GM19025 (cell line): ENCODE data around the gene ODR4.
A peak's percentile ranks its signal among the peaks of the same experiment; 100 is the strongest.
"Not testable (repeated sequence)": the region's sequence is repeated elsewhere in the genome, so short reads cannot be mapped to it uniquely, and the experiment has no call there.

Experiments used
- ATAC-seq: cut with Tn5 transposase; IDR thresholded peaks from one replicate; pipeline ENCODE4 v1.9.1; 2021; ENCODE audit warnings: mild to moderate bottlenecking, low read depth, moderate library complexity; ENCODE audit not compliant: unreplicated experiment

Gene ODR4

GRCh38 chr1:186375152-186375928 is at the start of gene ODR4, which contains the start of gene TPR:
Gene ODR4 (plus strand): TSS chr1:186375838. CDS start chr1:186379786, 3,948 bp downstream.
Gene TPR (minus strand): TSS chr1:186375253. CDS start chr1:186375028, 225 bp downstream.
- peak; percentile 82 for ATAC-seq

DNA sequence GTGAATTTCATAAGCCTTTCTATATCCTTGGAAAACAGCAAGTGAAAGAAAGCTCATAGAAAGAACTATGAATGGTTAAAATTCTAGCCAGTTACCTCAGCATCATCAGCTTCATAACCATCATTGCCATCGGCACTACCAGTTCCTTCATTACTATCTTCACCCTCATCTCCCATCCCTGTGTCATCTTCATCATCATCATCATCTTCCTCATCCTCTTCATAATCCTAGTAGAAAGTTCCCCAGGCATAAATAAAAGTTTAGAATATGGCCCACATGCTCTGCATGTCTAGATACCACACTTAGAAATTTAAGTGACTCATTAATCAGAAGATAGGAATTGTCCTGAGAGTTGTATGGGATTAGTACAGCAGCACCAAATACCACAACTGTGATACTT is 49.6 kb upstream of the ODR4 start:
- ATAC-seq = no peak

DNA sequence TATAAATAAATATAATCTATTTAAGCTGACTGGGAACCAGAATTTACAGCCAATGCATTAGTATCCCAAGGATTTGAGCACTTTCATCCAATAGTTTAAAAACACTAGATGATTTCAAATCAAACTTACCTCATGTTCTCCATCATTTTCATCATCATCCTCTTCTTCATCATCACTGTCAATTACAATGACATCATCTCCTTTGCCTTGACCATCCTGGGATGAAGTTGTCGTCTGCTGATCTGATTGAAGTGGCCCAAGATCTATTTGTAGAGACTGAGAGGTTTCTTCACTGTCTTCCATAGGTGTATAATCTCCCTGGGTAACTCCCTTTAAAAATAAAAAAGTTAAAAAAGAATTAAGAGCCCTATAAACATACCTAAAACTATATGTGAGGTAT is 48.3 kb upstream of the ODR4 start:
- no peak for ATAC-seq

DNA sequence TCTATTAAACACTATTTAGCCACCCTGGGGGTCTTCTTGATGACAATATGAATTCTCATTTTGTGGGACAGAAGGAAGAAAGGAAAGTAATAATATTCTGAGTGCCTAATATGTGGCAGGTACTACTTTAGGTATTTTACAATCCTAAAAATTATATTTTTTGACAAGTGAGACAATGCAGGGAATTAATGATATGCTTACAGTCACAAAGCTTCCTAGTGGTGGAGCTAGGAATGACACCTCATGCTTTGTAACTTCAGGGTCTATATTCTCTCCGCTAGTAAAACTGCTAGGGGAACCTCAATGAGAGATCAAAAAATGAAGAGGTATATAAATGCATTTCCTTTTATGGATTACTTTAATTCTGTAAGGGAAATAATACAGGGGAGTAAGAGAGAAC is 44.9 kb upstream of the ODR4 start:
- ATAC-seq = no peak

DNA sequence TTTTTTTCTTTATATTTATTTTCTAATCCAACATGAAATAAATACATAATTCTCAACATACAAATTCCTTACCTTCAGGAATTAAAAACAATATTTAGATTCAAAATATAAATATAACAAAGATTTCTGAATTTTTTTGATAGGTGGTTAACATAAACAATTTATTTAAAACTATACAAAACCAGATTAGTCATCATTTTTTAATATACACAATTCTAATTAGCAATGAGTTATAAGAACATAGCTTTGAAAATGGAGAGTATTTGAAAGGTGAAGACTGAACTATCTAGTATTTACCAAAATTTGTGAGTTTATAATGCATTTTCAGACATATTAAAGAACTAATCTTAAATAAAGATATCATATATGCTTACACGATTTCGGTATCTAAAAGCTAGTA is 38.1 kb upstream of the ODR4 start:
- ATAC-seq = no peak

DNA sequence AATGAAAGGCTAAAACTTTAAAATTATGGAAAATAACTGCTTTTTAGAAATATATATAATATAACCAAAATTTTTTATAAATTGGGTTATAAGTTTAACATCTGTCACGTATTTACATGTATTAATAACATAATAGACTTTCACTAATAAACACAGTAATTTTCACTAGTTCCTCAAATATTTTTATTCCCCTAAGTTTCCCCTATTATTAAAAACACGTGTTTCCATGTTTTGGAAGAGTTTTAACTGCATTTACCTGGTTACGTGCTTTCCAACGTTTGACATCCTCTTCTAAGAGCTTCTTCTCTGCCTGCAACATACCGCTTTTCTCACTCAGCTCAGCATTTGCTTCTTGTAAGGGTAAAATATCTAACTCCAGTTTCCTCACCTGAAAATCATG is 34.9 kb upstream of the ODR4 start:
- no peak for ATAC-seq

GRCh38 chr1:186347837-186348691 is 27.6 kb upstream of the ODR4 start:
- ATAC-seq = not testable (repeated sequence)

DNA sequence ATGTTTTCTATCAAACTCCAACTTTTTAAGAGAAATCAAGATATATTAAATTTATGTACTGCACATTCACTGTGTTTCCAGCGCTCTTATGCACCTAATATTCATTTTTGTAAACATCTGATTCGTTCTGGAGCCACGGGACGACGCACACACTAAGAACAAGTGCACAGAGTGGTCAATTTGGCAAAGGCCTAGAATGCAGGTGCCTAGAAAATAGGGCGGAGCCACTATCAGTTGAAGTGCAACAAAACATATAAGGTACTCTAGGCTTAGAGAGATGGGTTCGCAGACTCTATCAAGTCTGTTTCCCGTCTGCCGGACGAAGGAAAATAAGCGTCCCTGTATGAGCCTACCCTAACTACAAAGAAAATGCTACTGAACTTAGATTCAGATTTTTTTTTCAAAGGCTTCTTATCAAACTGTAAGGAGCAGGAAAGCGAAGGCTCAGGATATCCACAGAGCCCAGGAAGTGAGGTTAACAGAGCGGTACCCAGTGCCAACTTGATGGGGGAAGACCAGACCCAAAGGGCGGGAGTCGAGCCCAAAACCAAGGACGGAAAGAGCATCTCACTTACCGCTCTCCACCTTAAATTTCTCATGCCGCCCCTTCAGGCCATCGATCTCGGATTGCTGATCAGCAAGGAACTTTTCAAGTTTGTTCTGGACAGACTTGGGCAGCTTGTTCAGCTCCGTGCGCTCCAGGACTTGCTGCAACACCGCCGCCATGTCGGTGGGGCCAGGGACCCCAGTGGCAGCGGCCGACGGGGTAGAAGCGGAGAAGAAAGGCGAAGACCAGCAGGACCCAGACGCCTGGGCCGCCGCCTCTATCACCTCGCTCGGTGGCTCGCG is 1.1 kb upstream of the ODR4 start:
- ATAC-seq = peak; percentile 18

DNA sequence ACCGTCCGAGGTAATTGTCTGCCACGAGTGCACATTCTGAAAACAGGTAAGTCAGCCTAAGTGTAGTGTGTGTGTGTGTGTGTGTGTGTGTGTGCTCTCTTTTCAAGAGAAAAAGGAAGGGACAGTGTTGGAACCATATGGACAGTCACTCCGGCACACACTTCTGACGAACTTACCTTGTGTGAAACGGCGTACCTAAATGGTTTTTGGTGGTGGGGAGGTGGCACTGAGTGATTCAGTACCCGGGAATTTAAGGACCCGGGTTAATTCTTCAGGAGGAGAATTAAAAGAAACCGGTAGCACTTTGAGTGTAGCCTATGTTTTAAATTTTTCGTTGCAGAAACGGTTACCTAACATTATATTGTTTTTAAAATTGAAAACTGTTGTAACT is 286 bp downstream of the ODR4 start:
- ATAC-seq = no peak

DNA sequence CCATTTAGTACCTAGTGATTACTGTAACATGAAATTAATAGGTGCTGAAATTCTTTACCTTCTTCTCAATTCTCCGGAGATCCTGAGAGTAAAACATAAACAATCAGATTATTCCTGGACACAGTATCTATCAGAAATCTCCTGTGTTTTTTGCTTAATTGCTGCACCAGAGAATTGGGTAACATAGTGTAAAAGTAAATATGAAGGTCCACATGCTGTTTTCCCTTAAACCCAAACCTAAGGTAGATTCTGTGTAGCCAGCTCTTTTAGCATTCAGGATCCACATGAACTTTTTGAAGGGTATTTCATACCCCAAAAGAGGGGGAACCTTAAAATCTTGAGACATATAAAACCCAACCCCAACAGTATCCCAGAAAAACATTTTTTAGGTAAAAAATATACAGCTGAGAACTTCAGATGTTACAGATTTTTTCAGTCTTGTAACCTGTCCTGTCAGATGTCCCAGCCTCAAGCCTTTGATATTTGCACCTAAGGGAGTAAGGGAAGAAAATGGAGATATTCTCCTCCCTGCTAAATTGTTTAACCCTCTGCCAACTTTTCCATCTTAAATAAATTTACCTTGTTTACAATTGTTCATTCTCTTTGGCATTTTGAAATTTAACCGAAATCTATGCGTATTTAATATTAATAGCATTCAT is 11.2 kb downstream of the ODR4 start:
- no peak for ATAC-seq

DNA sequence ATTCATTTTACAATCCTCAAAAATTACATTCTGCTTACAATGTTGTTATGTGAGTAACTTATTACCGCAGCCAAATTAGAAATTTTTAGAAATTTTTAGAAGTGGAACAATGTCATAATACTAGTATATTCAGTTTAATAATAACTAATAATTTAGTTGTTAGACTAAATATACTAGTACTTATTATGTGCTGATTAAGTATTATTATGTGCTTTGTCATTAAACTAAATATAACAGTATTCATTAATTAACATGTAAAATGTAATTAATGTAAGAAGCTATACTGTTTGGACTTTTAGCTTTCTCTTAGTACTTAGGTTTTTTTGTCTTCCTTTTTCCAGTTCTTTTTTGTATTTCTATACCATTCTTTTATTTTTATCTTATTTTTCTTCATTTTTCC is 15.3 kb downstream of the ODR4 start:
- no peak for ATAC-seq

DNA sequence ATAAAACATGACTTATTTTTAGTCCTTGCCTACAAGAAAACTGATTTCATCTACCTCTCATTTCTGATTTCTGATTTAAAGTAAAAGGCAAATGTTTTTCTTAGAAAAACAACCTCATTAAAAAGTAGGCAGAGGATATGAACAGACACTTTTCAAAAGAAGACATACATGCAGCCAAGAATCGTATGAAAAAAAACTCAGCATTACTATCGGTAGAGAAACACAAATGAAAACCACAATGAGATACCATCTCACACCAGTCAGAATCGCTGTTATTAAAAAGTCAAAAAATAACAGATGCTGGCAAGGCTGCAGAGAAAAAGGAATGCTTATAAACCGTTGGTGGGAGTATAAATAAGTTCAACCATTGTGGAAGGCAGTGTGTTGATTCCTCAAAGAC is 16.2 kb downstream of the ODR4 start:
- ATAC-seq = no peak

GRCh38 chr1:186392711-186393110 is 17.1 kb downstream of the ODR4 start:
- not testable (repeated sequence) for ATAC-seq

DNA sequence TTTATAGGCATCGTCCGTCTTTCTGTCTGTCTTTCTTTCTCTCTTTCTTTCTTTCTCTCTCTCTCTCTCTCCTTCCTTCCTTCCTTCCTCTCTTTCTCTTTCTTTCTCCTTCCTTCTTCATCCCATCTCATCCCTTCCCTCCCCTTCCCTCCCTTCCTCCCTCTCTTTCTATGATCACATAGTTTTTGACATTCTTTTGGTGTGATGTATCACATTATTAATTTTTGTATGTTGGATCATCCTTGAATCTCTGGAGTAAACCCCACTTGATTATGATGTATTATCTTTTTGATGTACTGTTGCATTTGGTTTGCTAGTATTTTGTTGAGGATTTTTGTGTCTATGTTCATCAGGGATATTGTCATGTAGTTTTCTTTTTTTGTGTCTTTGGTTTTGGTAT is 25.8 kb downstream of the ODR4 start:
- ATAC-seq = not testable (repeated sequence)

DNA sequence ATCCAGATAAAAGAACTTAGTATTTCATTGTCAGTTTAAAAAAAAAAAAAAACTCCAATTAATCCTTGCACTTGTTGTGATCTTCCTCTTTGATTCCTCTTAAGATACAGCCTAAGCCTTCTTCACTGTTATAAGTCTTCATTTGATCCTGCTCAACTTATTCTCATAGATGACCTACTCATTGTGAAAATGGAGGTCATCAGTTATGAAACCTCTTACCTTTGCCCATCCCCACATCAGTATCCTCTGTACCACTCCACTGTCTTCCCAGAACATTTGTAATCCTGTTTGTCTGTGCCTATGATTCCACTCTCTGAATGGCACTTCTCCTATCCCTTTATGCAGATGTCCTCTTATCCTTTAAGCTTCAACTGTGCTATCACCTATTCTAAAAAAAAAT is 28.0 kb downstream of the ODR4 start:
- ATAC-seq = no peak

DNA sequence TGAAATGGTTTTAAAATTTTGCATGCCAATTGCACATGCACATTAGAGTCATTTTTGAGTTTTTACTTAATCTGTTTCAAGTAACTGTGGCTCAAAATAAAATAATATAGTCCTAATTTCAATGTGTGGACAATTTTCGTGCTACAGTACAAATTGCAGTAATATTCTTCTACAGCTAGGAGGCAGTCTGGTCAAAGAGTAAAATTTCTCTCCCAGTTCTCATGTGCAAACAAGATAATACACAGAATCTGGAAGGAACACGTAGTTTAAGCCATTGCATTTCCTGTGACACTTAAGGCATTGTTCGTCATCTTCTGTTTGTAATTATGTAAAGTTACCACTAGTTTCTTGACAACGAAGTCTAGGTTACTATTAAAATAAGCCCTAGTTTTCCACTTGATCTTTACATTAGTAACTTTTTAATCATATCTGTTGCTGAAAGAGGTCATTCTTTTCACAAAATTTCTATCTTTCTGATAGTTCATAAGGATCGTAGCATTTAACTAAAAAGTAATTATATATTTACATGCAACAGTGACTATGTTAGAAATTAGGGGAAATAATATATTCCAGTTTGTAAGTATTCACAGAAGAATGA is 28.9 kb downstream of the ODR4 start:
- no peak for ATAC-seq

DNA sequence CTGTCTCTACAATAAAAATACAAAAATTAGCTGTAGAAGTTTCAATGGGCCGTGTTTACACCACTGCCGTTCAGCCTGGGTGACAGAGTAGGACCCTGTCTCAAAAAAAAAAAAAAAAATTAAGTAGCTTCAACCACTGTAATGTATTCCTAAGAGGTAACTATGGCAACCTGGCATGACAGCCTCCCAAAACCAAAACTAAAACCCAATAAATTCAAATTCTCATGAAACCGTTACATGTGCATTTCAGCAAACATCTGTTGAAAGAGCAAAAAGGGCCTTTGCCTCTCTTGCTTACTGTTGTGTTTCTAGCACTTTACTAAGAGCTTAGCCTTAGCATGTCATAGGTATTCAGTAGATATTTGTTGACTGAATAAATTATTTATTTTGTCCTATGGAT is 33.5 kb downstream of the ODR4 start:
- peak; percentile 64 for ATAC-seq

DNA sequence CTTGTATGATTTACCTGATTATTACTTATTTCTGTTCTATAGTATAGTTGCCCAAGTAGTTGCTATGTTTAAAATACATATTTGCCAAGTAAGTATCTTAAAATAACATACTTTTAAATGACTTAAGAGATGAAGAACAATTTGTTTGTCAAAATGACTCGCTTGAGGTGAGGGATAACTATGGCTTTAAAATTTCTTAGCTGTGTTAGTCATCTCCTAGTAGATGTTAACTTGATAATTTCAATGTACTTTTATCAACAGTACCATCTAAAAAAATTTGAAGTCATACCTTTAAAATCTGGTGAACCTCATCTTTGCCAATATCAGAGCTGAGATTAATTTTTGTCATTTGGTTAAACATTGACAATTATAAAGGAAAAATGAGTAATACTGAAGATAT is 37.7 kb downstream of the ODR4 start:
- no peak for ATAC-seq

- ATAC-seq = no peak
Measured at GRCh38 chr1:186418503-186418902, 42.9 kb downstream of the ODR4 start.

DNA sequence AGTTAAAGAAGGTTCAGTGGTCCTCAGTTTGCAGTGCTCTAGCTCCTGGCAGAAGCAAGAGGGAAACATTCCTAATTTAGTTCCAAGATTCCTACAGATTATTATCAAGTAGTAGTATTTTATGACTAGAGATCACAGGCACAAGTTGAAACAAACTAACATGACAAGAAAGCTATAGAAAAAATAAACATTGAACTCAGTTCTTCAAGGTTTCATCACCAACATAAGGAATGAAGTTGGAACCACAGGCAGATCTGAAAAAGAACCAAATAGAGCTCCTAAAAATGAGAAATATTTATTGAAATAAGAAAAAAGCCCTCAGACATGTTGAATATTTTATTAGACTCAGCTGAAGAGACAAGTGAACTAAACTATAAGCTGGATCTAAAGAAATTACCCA is 44.7 kb downstream of the ODR4 start:
- no peak for ATAC-seq
